Ovary (tissue), 3 donors: ENCODE data around the gene CACNB3.

ENCODE experiments used
- CTCF ChIP-seq, 3 donors: fragments of 450-650 bp in 2 of 3; fragments of 200-600 bp in 1 of 3; IDR thresholded peaks; one replicate each; pipeline versions ENCODE4 v1.5.1 to v1.8.0; 2016 to 2022; ENCODE audit warnings: antibody characterized with exemption in 3 of 3, mild to moderate bottlenecking in 1 of 3
- EP300 ChIP-seq: sonication (generic); formaldehyde crosslinking; IDR thresholded peaks from one replicate; pipeline ENCODE4 v1.6.1; 2017; ENCODE audit warnings: antibody characterized with exemption
- donor health status: DM: no; HTN: no; CAD: no.

- TF ChIP-seq EP300 (no peak), CTCF (IDR thresholded peaks at IDR 0.05) (no peak)
These were observed 42.8 kb downstream of the CACNB3 start for GRCh38 chr12:48861111-48861510.
